22Rv1 (cell line): ENCODE results near the gene EME1.

Experiments used
- H3K27ac ChIP-seq: fragments of 450-650 bp; 2 replicates; pipeline ENCODE4 v1.5.1; 2017
- ZFX ChIP-seq: fragments of 450-650 bp; IDR thresholded peaks from 2 replicates; pipeline ENCODE4 v1.6.1; 2017; ENCODE audit warnings: antibody characterized with exemption, borderline replicate concordance
- TF ChIP-seq, protein P1 (sequence below): fragments of 450-650 bp; IDR thresholded peaks from 2 replicates; pipeline ENCODE4 v1.5.1; 2017; ENCODE audit warnings: mild to moderate bottlenecking

EME1 gene

DNA sequence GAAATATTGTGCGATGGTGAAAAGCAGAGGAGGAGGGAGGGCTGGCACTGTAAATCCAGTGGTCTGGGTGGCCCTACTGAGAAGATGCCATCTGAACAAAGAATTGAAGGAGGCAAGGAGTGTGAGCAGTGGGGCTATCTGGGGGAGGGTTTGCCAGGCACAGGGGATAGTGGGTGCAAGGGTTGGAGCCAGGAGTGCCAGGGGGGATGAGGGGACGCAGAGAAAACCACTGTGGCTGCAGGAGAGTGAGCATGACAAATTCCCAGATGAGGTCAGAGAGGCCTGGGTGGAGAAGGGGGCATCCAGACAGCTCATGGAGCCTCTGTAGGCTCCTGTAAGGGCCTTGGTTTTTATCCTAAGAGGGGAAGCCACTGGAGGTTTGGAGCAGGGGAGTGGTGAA, 22.3 kb upstream of the EME1 start:
- TF ChIP-seq ZFX: no peak
- TF ChIP-seq, protein P1, sequence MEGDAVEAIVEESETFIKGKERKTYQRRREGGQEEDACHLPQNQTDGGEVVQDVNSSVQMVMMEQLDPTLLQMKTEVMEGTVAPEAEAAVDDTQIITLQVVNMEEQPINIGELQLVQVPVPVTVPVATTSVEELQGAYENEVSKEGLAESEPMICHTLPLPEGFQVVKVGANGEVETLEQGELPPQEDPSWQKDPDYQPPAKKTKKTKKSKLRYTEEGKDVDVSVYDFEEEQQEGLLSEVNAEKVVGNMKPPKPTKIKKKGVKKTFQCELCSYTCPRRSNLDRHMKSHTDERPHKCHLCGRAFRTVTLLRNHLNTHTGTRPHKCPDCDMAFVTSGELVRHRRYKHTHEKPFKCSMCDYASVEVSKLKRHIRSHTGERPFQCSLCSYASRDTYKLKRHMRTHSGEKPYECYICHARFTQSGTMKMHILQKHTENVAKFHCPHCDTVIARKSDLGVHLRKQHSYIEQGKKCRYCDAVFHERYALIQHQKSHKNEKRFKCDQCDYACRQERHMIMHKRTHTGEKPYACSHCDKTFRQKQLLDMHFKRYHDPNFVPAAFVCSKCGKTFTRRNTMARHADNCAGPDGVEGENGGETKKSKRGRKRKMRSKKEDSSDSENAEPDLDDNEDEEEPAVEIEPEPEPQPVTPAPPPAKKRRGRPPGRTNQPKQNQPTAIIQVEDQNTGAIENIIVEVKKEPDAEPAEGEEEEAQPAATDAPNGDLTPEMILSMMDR: no peak
- H3K27ac ChIP-seq: no peak overlapping the region

DNA sequence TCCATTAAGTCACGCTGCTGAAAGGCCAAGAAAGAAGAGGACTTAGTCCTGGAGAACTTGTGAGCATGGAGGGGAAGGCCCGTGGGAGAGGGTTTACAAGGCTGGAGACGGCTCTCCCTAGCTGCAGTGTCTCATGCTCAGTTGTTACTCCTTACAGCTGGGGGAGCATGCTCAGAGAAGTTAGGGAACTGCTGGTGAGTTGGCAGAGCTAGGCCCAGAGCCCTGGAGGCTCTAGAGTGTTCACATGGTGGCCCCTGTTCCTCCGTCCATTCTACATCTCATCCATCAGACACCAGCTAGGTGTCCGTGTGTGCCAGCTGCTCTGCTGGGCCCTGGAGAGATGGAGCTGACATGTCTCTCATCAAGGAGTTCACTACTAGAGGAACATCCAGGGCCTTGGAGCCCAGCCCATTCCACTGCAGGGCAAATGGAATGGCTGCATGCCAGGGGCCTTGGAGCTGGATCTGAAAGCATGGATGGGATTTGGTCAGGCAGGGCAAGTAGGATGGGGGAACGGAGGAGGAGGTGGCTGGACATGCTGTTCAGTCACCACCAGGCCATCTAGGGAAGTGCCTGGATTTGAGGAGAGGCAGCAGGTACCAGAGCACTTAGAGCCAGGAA, 20.8 kb upstream of the EME1 start:
- no peak for TF ChIP-seq ZFX
- TF ChIP-seq, protein P1: no peak
- no peak overlapping the region for H3K27ac ChIP-seq

DNA sequence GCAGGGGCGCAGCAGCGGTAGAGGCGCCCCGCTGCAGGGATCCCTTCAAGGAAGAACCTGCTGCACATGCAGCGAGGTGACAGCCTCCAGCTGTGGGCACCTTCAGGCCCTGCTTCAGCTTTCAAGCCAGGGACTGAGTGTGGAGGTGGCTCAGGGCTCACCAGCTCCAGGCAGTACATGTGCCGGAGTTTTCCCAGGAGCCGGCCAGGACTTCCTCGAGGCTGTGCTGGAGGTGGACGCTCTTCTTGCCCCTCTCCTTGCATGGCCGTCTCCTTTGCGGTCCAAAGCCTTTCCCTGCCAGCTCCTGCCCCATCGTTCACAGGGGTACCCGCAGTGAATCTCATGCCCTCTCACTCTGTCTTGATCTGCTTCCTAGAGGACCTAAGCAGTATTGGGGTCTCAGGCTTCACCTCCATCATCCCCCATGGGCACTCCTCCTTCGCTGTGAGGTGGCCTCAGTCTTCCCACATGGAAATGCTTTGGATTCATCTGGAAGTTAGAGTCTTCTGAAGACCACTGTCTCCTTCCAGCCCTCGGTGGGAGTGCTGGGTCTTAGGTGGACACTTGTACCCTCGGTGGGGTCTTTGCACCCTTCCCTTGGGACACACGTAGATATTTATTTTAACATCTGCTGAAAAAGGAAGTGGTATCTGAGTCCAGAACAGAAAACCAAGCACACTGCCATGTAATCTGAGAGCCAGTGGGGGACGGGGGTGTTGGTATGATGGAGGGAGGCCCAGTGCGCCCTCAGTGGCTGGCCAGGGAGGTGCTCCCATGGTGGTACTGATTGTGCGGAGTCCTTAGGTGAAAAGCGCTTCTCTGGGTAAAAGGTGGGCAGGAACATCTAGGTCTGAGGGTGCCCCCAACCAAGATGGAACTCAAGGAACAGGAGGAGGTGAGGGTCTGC, 20.1 kb upstream of the EME1 start:
- no peak for TF ChIP-seq ZFX
- TF ChIP-seq, protein P1: no peak

DNA sequence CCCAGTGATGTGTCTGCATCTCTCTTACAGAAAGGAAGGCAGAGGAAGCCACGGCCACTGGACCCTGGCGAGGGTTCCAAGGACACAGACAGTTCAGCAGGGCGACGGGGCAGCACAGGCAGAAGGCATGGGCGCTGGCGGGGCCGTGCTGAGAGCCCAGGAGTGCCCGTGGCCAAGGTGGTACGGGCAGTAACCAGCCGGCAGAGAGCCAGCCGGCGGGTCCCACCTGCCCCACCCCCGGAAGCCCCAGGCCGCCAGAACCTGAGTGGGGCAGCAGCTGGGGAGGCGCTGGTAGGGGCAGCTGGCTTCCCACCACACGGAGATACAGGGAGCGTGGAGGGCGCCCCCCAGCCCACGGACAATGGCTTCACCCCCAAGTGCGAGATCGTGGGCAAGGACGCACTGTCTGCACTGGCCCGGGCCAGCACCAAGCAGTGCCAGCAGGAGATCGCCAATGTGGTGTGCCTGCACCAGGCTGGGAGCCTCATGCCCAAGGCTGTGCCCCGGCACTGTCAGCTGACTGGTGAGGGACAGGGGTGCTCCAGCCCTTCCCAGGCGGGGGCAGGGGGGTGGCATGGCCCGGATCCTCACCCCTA, 19.3 kb upstream of the EME1 start:
- no peak for TF ChIP-seq ZFX
- TF ChIP-seq, protein P1: no peak
- no peak overlapping the region for H3K27ac ChIP-seq

More for the DNA sequence above, 20.1 kb upstream of the EME1 start:
- no peak overlapping the region for H3K27ac ChIP-seq

DNA sequence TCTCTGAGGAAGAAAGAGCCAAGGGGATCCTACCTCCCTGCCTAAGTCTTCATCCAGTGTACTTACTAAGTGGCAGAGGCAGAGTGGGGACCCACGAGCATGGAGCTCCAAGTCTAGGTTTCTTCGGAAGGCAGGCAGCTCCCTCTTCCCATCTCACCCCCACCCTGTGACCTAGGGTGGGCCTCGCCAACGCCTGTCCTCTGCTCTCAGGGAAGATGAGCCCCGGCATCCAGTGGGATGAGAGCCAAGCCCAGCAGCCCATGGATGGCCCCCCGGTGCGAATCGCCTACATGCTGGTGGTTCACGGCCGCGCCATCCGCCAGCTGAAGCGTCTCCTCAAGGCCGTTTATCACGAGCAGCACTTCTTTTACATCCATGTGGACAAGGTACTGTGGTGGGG, 18.8 kb upstream of the EME1 start:
- H3K27ac ChIP-seq: no peak overlapping the region
- TF ChIP-seq ZFX: no peak
- TF ChIP-seq, protein P1: no peak

DNA sequence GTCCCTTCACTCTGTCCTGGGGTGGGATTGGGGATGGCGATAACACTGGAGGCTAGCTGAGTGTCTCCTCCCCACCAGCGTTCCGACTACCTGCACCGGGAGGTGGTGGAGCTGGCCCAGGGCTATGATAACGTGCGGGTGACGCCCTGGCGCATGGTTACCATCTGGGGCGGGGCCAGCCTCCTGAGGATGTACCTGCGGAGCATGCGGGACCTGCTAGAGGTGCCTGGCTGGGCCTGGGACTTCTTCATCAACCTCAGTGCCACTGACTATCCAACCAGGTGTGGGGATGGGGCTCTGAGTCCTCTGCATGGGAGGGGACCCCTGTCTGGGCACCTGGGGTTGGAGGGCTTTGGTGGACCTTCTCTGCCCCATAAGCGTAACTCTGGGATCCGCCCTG, 18.3 kb upstream of the EME1 start:
- TF ChIP-seq, protein P1: no peak
- no peak for TF ChIP-seq ZFX
- no peak overlapping the region for H3K27ac ChIP-seq

DNA sequence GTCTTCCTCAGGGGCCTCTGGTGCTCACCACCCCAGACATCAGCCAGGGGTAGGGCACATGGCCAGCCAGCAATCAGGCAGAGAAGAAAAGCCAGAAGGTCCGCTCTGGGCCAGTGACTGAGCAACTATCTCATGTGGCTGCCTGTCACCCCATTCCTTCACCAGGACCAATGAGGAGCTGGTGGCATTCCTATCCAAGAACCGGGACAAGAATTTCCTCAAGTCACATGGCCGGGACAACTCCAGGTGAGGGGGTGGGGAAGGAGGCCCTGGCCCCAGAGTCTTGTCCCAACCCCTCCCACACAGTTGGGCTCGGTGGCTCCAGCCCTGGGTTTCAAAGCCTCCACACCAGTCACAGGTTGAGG, 17.7 kb upstream of the EME1 start:
- H3K27ac ChIP-seq: no peak overlapping the region
- TF ChIP-seq, protein P1: no peak
- no peak for TF ChIP-seq ZFX
